Neural cell (in vitro differentiated cells): ENCODE data around the gene H2BK1. TPM values are rescaled to one million over a fixed set of nuclear protein-coding genes. Genes with fewer than 3 reads are reported as not detected.

ENCODE experiments used
- H2AFZ ChIP-seq: fragments of 200-600, 300-800 bp; sonication (generic), shearing (Covaris generic); 2 replicates; pipeline ENCODE4 v1.6.0; 2014; ENCODE audit warnings: low read depth, mild to moderate bottlenecking, antibody characterized with exemption, low read length, moderate library complexity
- H3F3A ChIP-seq: fragments of 200-600 bp; shearing (Covaris generic); 2 replicates; pipeline ENCODE4 v1.6.1; 2016; ENCODE audit warnings: mild to moderate bottlenecking, moderate library complexity, mixed read lengths, antibody characterized with exemption, low read length; ENCODE audit not compliant: insufficient read depth, poor library complexity, severe bottlenecking
- H3K27ac ChIP-seq: fragments of 200-600, 300-800 bp; sonication (generic), shearing (Covaris generic); 2 replicates; pipeline ENCODE4 v1.5.1; 2014; ENCODE audit warnings: mild to moderate bottlenecking, low read length, moderate library complexity
- H3K27me3 ChIP-seq: fragments of 300-800, 200-600 bp; sonication (generic), shearing (Covaris generic); 2 replicates; pipeline ENCODE4 v1.6.0; 2014; ENCODE audit warnings: mild to moderate bottlenecking, low read depth, low read length, moderate library complexity; ENCODE audit not compliant: insufficient read depth
- H3K36me3 ChIP-seq: fragments of 300-800, 200-600 bp; sonication (generic), shearing (Covaris generic); 2 replicates; pipeline ENCODE4 v1.5.1; 2014; ENCODE audit warnings: mild to moderate bottlenecking, antibody characterized with exemption, low read length, moderate library complexity; ENCODE audit not compliant: insufficient read depth
- H3K4me2 ChIP-seq: fragments of 300-800, 200-600 bp; sonication (generic), shearing (Covaris generic); 2 replicates; pipeline ENCODE4 v1.6.0; 2014; ENCODE audit warnings: mild to moderate bottlenecking, low read length
- H3K4me3 ChIP-seq: fragments of 300-800, 200-600 bp; sonication (generic), shearing (Covaris generic); 2 replicates; pipeline ENCODE4 v1.5.1; 2014; ENCODE audit warnings: mild to moderate bottlenecking, low read length, moderate library complexity
- H3K79me2 ChIP-seq: fragments of 200-600 bp; shearing (Covaris generic); replicated peaks from 2 replicates; pipeline ENCODE4 v1.6.0; 2014; ENCODE audit warnings: mild to moderate bottlenecking, low read length, moderate library complexity; ENCODE audit not compliant: insufficient read depth
- H3K9ac ChIP-seq: fragments of 300-800, 200-600 bp; sonication (generic), shearing (Covaris generic); 2 replicates; pipeline ENCODE4 v1.6.1; 2016; ENCODE audit warnings: mild to moderate bottlenecking, low read length, mixed read lengths
- H3K9me2 ChIP-seq: fragments of 200-600 bp; shearing (Covaris generic); 2 replicates; pipeline ENCODE4 v1.6.1; 2016; ENCODE audit warnings: mild to moderate bottlenecking, low read length, mixed read lengths; ENCODE audit not compliant: insufficient read depth
- H3K9me3 ChIP-seq: fragments of 200-600, 300-800 bp; sonication (generic), shearing (Covaris generic); 2 replicates; pipeline ENCODE4 v1.6.1; 2016; ENCODE audit warnings: mild to moderate bottlenecking, mixed run types, low read length, moderate library complexity, mixed read lengths
- H4K20me1 ChIP-seq: fragments of 200-600 bp; shearing (Covaris generic); 2 replicates; pipeline ENCODE4 v1.6.1; 2016; ENCODE audit warnings: mild to moderate bottlenecking, mixed run types; ENCODE audit not compliant: insufficient read depth
- EZH2 ChIP-seq: fragments of 200-600, 300-800 bp; shearing (Covaris generic), sonication (generic); IDR thresholded peaks from 2 replicates; pipeline ENCODE4 v1.6.1; 2014; ENCODE audit warnings: antibody characterized with exemption, low read length, borderline replicate concordance, mild to moderate bottlenecking; ENCODE audit not compliant: insufficient read depth, poor library complexity, severe bottlenecking
- MXI1 ChIP-seq: fragments of 450-650 bp; conservative IDR thresholded peaks from 2 replicates; pipeline ENCODE4 v1.6.1; 2014; ENCODE audit warnings: antibody characterized with exemption, mild to moderate bottlenecking; ENCODE audit not compliant: poor library complexity, severe bottlenecking
- POLR2AphosphoS5 ChIP-seq: IDR thresholded peaks from 2 replicates; pipeline ENCODE4 v1.6.1; 2012
- RAD21 ChIP-seq: fragments of 450-650 bp; conservative IDR thresholded peaks from 2 replicates; pipeline ENCODE4 v1.6.1; 2014; ENCODE audit warnings: antibody characterized with exemption, mild to moderate bottlenecking, moderate library complexity
- SMC3 ChIP-seq: fragments of 450-650 bp; conservative IDR thresholded peaks from 2 replicates; pipeline ENCODE4 v1.6.1; 2014; ENCODE audit warnings: antibody characterized with exemption, mild to moderate bottlenecking, moderate library complexity; ENCODE audit not compliant: poor library complexity
- TAF1 ChIP-seq: IDR thresholded peaks from 2 replicates; pipeline ENCODE4 v1.6.1; 2012; ENCODE audit warnings: low read depth
- polyA plus RNA-seq: library from polyadenylated mRNA; depleted of rRNA; stranded (reverse); fragments of >200 nt; gene quantifications from 2 replicates; pipeline ENCODE4 v1.2.3, GENCODE V29; 2014
- TF ChIP-seq, protein P1 (sequence below): fragments of 450-650 bp; IDR thresholded peaks from 2 replicates; pipeline ENCODE4 v1.5.1; 2014; ENCODE audit warnings: antibody characterized with exemption, mild to moderate bottlenecking, moderate library complexity; ENCODE audit not compliant: poor library complexity, severe bottlenecking
- TF ChIP-seq, protein P2 (sequence below): IDR thresholded peaks from 2 replicates; pipeline ENCODE4 v1.6.1; 2012; ENCODE audit warnings: borderline replicate concordance

Gene H2BK1
- polyA plus RNA-seq, 1 donor from 2014 or later, result not detected

DNA sequence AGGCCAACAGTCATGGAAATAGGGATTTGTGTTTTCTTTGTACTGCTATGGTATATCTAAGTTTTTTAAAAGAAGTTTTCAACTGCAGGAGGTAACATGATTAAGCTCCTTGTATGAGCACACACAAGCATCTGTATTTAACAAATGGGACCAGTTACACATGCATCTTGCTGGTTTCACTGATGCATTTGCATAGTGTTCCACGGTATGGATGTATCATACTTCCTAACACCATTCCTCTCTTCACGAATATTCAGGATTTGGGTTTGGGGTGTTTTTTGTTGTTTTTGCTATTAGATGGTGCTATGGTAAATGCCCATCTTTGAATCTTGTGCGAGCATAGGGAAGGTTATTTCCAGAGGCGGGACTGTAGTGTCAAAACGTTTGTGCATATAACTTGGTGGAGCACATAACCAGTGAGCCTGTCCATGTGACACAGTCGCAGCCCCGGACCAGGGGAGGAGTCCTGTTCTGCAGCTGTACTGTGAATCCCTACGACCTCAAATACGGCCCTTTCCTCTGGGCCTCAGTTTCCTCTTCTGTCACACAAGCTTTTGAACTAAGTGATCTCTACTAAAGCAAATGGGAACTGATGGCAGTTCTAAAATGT, 1.9 kb downstream of the H2BK1 start:
- no peaks in the 10 kb centered on the region for H3F3A ChIP-seq

DNA sequence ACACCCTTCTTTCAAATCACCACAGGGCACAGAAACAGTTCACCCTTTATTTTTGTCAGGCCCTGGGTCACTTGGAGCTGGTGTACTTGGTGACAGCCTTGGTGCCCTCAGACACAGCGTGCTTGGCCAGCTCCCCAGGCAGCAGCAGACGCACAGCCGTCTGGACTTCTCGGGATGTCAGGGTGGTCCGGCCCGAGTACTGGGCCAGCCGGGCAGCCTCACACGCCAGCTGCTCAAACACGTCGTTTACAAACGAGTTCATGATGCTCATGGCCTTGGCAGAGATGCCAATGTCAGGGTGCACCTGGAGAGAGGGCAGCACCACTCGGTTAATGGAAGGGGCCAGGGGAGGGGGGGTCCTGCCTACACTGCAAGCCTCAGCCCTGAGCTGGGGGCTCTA, 2.5 kb downstream of the H2BK1 start:
- Histone ChIP-seq H3K79me2 (no peaks in the 10 kb centered on the region), H3K9ac (no peak overlapping the region), H3F3A (no peaks in the 10 kb centered on the region), H3K9me2 (no peaks in the 10 kb centered on the region), H2AFZ (no peak overlapping the region), H4K20me1 (no peaks in the 10 kb centered on the region), H3K4me2 (no peak overlapping the region), H3K27me3 (no peaks in the 10 kb centered on the region), H3K36me3 (no peaks in the 10 kb centered on the region), H3K9me3 (no peaks in the 10 kb centered on the region), H3K4me3 (no peak overlapping the region), H3K27ac (no peak overlapping the region)
- TF ChIP-seq, protein P1, sequence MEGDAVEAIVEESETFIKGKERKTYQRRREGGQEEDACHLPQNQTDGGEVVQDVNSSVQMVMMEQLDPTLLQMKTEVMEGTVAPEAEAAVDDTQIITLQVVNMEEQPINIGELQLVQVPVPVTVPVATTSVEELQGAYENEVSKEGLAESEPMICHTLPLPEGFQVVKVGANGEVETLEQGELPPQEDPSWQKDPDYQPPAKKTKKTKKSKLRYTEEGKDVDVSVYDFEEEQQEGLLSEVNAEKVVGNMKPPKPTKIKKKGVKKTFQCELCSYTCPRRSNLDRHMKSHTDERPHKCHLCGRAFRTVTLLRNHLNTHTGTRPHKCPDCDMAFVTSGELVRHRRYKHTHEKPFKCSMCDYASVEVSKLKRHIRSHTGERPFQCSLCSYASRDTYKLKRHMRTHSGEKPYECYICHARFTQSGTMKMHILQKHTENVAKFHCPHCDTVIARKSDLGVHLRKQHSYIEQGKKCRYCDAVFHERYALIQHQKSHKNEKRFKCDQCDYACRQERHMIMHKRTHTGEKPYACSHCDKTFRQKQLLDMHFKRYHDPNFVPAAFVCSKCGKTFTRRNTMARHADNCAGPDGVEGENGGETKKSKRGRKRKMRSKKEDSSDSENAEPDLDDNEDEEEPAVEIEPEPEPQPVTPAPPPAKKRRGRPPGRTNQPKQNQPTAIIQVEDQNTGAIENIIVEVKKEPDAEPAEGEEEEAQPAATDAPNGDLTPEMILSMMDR, result no peak
- no peak for TF ChIP-seq RAD21

More for the DNA sequence above, 1.9 kb downstream of the H2BK1 start:
- no peak overlapping the region for H3K9ac ChIP-seq
- no peak for TF ChIP-seq RAD21
- no peaks in the 10 kb centered on the region for H3K79me2 ChIP-seq
- no peak overlapping the region for H2AFZ ChIP-seq
- H3K4me2 ChIP-seq, result no peak overlapping the region
- H3K36me3 ChIP-seq, result no peaks in the 10 kb centered on the region
- no peak overlapping the region for H3K4me3 ChIP-seq
- no peak overlapping the region for H3K27ac ChIP-seq
- H3K9me2 ChIP-seq, result no peaks in the 10 kb centered on the region
- no peaks in the 10 kb centered on the region for H3K9me3 ChIP-seq
- no peaks in the 10 kb centered on the region for H4K20me1 ChIP-seq
- H3K27me3 ChIP-seq, result no peaks in the 10 kb centered on the region

DNA sequence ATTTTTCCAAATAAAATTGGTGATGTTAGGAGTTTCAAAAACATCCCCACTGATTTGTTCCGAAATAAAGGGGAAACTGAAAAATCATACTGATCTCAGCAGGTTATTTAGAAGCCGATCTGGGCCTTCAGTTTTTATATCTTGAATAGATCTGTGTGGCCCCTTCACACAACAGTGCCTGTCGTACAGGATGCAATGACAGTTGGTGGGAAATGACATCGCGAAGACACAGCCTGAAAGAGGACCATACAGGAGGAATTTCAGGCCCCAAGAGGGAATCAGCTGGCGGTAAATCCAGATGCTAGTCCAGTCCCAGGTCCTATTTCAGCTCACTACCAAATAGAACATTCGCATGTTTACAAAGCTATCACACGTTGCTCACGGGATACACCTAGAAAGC, 3.0 kb downstream of the H2BK1 start:
- TF ChIP-seq, protein P1, result no peak
- no peak for TF ChIP-seq EZH2
- TF ChIP-seq TAF1, result no peak
- TF ChIP-seq POLR2AphosphoS5, result no peak
- no peak for TF ChIP-seq SMC3
- TF ChIP-seq, protein P2, sequence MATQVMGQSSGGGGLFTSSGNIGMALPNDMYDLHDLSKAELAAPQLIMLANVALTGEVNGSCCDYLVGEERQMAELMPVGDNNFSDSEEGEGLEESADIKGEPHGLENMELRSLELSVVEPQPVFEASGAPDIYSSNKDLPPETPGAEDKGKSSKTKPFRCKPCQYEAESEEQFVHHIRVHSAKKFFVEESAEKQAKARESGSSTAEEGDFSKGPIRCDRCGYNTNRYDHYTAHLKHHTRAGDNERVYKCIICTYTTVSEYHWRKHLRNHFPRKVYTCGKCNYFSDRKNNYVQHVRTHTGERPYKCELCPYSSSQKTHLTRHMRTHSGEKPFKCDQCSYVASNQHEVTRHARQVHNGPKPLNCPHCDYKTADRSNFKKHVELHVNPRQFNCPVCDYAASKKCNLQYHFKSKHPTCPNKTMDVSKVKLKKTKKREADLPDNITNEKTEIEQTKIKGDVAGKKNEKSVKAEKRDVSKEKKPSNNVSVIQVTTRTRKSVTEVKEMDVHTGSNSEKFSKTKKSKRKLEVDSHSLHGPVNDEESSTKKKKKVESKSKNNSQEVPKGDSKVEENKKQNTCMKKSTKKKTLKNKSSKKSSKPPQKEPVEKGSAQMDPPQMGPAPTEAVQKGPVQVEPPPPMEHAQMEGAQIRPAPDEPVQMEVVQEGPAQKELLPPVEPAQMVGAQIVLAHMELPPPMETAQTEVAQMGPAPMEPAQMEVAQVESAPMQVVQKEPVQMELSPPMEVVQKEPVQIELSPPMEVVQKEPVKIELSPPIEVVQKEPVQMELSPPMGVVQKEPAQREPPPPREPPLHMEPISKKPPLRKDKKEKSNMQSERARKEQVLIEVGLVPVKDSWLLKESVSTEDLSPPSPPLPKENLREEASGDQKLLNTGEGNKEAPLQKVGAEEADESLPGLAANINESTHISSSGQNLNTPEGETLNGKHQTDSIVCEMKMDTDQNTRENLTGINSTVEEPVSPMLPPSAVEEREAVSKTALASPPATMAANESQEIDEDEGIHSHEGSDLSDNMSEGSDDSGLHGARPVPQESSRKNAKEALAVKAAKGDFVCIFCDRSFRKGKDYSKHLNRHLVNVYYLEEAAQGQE, result no peak
- TF ChIP-seq MXI1, result no peak
- Histone ChIP-seq H3K4me3 (no peak overlapping the region), H3K79me2 (no peaks in the 10 kb centered on the region), H4K20me1 (no peaks in the 10 kb centered on the region), H3K9ac (no peak overlapping the region), H2AFZ (no peak overlapping the region), H3K9me3 (no peaks in the 10 kb centered on the region), H3K4me2 (no peak overlapping the region), H3K36me3 (no peaks in the 10 kb centered on the region), H3K27me3 (no peaks in the 10 kb centered on the region), H3K9me2 (no peaks in the 10 kb centered on the region), H3F3A (no peaks in the 10 kb centered on the region), H3K27ac (no peak overlapping the region)
